Uterus (tissue), 4 donors: ENCODE data around the gene ERFL. TPM values are rescaled to one million over a fixed set of nuclear protein-coding genes. Genes with fewer than 3 reads are reported as not detected.

Experiments used
- DNase-seq, 2 donors: peaks; one replicate each; pipeline ENCODE4 v3.0.0-alpha.2; 2019 to 2020
- H3K27ac ChIP-seq, 2 donors: fragments of 200-600 bp; sonication (generic); 1 replicate in 1 of 2; 2 replicates in 1 of 2; pipeline ENCODE4 v1.5.1; 2016 to 2018
- H3K27me3 ChIP-seq, 2 donors: fragments of 200-600 bp; sonication (generic); one replicate each; pipeline ENCODE4 v1.5.1; 2018 to 2019; ENCODE audit warnings: control low read depth in 1 of 2
- H3K36me3 ChIP-seq, 2 donors: fragments of 200-600 bp; sonication (generic); one replicate each; pipeline ENCODE4 v1.5.1; 2019; ENCODE audit warnings: control low read depth in 1 of 2
- H3K4me1 ChIP-seq, 2 donors: fragments of 200-600 bp; sonication (generic); one replicate each; pipeline ENCODE4 v1.5.1; 2018 to 2019; ENCODE audit warnings: control low read depth in 1 of 2
- H3K4me3 ChIP-seq, 2 donors: fragments of 200-600 bp; sonication (generic); 1 replicate in 1 of 2; 2 replicates in 1 of 2; pipeline ENCODE4 v1.5.1; 2018 to 2019; ENCODE audit warnings: mild to moderate bottlenecking in 1 of 2
- H3K9me3 ChIP-seq, 2 donors: fragments of 200-600 bp; sonication (generic); one replicate each; pipeline ENCODE4 v1.5.1; 2019; ENCODE audit warnings: control low read depth in 1 of 2
- CTCF ChIP-seq, 4 experiments: fragments of 200-600 bp in 2 of 4; fragments of 450-650 bp in 2 of 4; sonication (generic) in 2 of 4; IDR thresholded peaks; one replicate each; pipeline ENCODE4 v1.5.1; 2016 to 2019; ENCODE audit warnings: antibody characterized with exemption in 4 of 4, mild to moderate bottlenecking in 2 of 4, moderate library complexity in 1 of 4
- POLR2A ChIP-seq, 2 donors: fragments of 450-650 bp; IDR thresholded peaks; one replicate each; pipeline ENCODE4 v1.6.1; 2016; ENCODE audit warnings: antibody characterized with exemption in 2 of 2, mild to moderate bottlenecking in 1 of 2, moderate library complexity in 1 of 2
- intact Hi-C: fragments of 100-400 bp; cut with DNase I; formaldehyde crosslinking; loops from one replicate; pipeline ENCODE4 v1.15.1; 2023; ENCODE audit warnings: low total_unique reads
- total RNA-seq, 4 donors: library from RNA; depleted of rRNA in 3 of 4; stranded (reverse); fragments of >200 nt in 3 of 4; gene quantifications; one replicate each; pipeline versions ENCODE4 v1.1.0 to v1.2.4, GENCODE V29; 2014 to 2023
- donor health status: DM: yes; HTN: yes; CAD: no.

ERFL gene
- total RNA-seq, 4 donors from 2014 or later: 1.7 TPM; not detected in 3

- no peak for TF ChIP-seq POLR2A (IDR thresholded peaks at IDR 0.05)
- no peak for TF ChIP-seq CTCF (IDR thresholded peaks at IDR 0.05)
- intact Hi-C loops: no loop called here
- no peak for DNase-seq
- peaks cover 24 to 61% of the 10 kb centered on the region in 2 donors for H3K27me3 ChIP-seq
- peaks cover 0 to 11% of the 10 kb centered on the region in 2 donors for H3K4me1 ChIP-seq
- no peak overlapping the region for H3K27ac ChIP-seq
- H3K9me3 ChIP-seq: no peaks in the 10 kb centered on the region
- no peak overlapping the region for H3K4me3 ChIP-seq
- H3K36me3 ChIP-seq: no peaks in the 10 kb centered on the region
Measured at GRCh38 chr19:41927497-41928192, 604 bp downstream of the ERFL start.

- intact Hi-C loops: no loop called here
Measured at GRCh38 chr19:41926763-41927496, 1.3 kb downstream of the ERFL start.

GRCh38 chr19:41926028-41926762, 2.1 kb downstream of the ERFL start:
- peaks cover 22 to 61% of the 10 kb centered on the region in 2 donors for H3K27me3 ChIP-seq
- peaks cover 0 to 11% of the 10 kb centered on the region in 2 donors for H3K4me1 ChIP-seq
- H3K4me3 ChIP-seq: no peak overlapping the region
- intact Hi-C loops: no loop called here
- no peaks in the 10 kb centered on the region for H3K36me3 ChIP-seq
- TF ChIP-seq CTCF (IDR thresholded peaks at IDR 0.05): no peak
- no peak overlapping the region for H3K27ac ChIP-seq
- no peak for DNase-seq
- H3K9me3 ChIP-seq: no peaks in the 10 kb centered on the region

More at GRCh38 chr19:41926763-41927496, 1.3 kb downstream of the ERFL start:
- no peak overlapping the region for H3K4me3 ChIP-seq
- no peak for TF ChIP-seq POLR2A (IDR thresholded peaks at IDR 0.05)
- no peak for TF ChIP-seq CTCF (IDR thresholded peaks at IDR 0.05)
- H3K27me3 ChIP-seq: peaks cover 24 to 61% of the 10 kb centered on the region in 2 donors
- H3K36me3 ChIP-seq: no peaks in the 10 kb centered on the region
- H3K9me3 ChIP-seq: no peaks in the 10 kb centered on the region
- H3K27ac ChIP-seq: no peak overlapping the region
- no peak for DNase-seq
- H3K4me1 ChIP-seq: peaks cover 0 to 11% of the 10 kb centered on the region in 2 donors

GRCh38 chr19:41925208-41926003, 2.8 kb downstream of the ERFL start:
- H3K36me3 ChIP-seq: no peaks in the 10 kb centered on the region
- DNase-seq: no peak
- intact Hi-C loops: no loop called here

More at GRCh38 chr19:41925208-41926003, 2.8 kb downstream of the ERFL start:
- Histone ChIP-seq H3K27me3 (peaks cover 18 to 61% of the 10 kb centered on the region in 2 donors), H3K4me3 (no peak overlapping the region), H3K4me1 (peaks cover 0 to 11% of the 10 kb centered on the region in 2 donors), H3K27ac (no peak overlapping the region), H3K9me3 (no peaks in the 10 kb centered on the region)
- TF ChIP-seq CTCF (IDR thresholded peaks at IDR 0.05) (no peak), POLR2A (IDR thresholded peaks at IDR 0.05) (no peak)
